ENCODE measurements around the gene POU3F3.

POU3F3 gene

DNA sequence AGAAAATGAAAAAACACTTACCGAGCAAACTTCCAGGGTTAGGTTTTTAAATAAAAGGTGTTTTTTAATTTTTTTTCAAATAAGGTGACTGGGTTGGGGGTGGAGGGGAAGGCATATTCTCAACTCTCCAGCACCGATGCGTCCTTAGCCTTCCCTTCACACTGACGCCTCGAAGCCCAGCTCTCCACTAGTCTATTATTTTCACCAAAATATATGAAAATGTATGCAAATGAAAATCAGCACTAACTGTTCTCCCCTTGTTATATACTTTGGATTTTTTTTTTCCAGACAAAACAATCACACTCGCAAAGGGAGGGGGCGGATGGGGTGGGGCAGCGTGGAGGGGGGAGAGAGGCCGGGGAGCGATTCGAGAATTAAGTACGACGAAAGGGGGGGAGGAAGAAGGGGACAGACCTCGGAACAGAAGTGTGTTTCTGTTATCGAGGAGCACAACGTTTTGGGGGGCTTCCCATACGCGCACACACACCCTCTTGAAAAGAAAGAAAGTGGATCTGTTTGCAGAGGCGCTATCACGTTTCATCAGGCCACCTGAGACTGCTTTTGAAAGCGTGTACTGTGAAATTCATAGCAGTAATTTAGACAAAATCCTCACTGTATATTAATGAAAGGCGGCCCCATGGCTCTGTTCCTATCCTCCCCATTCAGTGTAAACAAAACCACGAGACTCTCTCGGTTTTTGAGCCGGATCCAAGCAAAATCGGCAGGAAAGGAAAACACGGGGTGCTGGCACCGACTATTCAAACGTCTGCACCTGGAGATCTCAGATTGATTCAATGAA, 2.4 kb upstream of the POU3F3 start:
- peaks cover 2% of the 10 kb centered on the region for H3K27me3 ChIP-seq (replicated peaks; ENCODE audit: control insufficient read depth, insufficient read depth, low read length)
- no peak overlapping the region for H3K4me3 ChIP-seq (replicated peaks; ENCODE audit: low read depth, low read length)
- H3K36me3 ChIP-seq (ENCODE audit: control insufficient read depth, insufficient read depth, low read length) = no peaks in the 10 kb centered on the region
- TF ChIP-seq, protein P1, sequence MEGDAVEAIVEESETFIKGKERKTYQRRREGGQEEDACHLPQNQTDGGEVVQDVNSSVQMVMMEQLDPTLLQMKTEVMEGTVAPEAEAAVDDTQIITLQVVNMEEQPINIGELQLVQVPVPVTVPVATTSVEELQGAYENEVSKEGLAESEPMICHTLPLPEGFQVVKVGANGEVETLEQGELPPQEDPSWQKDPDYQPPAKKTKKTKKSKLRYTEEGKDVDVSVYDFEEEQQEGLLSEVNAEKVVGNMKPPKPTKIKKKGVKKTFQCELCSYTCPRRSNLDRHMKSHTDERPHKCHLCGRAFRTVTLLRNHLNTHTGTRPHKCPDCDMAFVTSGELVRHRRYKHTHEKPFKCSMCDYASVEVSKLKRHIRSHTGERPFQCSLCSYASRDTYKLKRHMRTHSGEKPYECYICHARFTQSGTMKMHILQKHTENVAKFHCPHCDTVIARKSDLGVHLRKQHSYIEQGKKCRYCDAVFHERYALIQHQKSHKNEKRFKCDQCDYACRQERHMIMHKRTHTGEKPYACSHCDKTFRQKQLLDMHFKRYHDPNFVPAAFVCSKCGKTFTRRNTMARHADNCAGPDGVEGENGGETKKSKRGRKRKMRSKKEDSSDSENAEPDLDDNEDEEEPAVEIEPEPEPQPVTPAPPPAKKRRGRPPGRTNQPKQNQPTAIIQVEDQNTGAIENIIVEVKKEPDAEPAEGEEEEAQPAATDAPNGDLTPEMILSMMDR (IDR thresholded peaks at IDR 0.05; ENCODE audit: insufficient read depth, low read length, poor library complexity, severe bottlenecking) = no peak
- no peak for DNase-seq (ENCODE audit: extremely low read depth, insufficient read length)

DNA sequence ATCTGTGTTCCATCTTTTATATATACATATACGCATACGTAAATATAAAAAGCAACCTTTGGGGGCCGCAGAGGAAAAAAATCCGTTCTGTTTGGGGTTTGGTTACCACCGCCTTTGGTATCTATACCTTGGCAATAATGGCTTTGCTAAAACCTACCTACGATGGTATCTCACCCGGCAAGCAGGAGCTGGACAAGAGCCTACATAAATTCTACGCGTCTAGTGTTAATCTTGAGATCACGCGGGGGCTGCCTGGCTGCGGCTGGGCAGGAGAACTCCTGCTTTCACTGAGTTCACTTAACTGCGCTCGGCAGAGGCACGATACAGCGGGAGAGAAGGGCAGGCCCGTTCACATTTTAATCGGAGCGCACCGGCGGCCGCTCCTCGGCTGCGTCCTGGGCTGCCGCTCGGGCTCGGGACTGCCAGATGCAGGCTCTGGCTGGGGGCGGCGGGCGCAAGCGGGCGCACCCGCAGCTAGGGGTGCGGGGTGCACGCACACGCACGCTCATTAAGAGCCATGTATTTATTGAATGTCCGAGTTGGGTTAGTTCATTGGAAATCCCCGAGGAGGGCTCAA, 1.7 kb upstream of the POU3F3 start:
- TF ChIP-seq, protein P1 (IDR thresholded peaks at IDR 0.05; ENCODE audit: insufficient read depth, low read length, poor library complexity, severe bottlenecking) = no peak
- H3K27me3 ChIP-seq (replicated peaks; ENCODE audit: control insufficient read depth, insufficient read depth, low read length) = peaks cover 2% of the 10 kb centered on the region
- no peak for DNase-seq (ENCODE audit: extremely low read depth, insufficient read length)
- no peaks in the 10 kb centered on the region for H3K36me3 ChIP-seq (ENCODE audit: control insufficient read depth, insufficient read depth, low read length)
- H3K4me3 ChIP-seq (replicated peaks; ENCODE audit: low read depth, low read length) = peak overlapping the region; percentile 58

DNA sequence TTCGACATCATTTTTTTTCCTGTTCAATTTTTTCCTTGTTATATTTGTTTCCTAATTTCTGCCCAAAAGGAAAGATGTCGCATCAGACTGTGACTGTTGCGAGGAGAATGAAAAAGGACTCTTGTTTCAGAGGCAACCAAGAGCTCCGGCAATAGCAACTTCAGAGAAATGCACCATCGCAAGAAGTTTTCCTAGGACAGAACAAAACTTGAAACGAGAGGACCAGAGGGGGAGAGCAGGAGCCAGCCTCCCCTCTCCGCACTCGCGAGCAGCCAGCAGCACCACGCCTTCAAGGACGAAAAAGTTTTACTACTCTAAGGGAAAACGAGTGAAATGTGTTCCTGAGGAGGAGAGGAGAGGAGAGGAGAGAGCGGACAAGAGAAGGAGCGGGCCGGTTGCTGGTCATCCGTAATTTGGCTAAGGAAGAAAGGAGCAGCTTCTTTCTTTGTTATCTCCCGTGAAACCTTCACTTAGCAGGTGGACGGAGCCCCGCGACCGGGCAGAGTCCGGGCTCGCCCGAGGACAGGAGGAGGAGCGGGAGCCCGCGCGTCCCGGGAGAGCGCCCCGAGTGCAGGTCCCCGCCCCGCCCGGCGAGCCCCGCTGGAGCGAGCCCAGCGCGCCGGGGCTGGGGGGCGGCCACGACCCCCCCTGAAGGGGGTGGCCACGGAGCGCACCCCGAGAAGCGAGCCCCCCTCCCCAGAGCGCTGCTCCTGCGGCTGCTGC, 744 bp downstream of the POU3F3 start:
- H3K4me3 ChIP-seq (replicated peaks; ENCODE audit: low read depth, low read length) = no peak overlapping the region
- no peaks in the 10 kb centered on the region for H3K36me3 ChIP-seq (ENCODE audit: control insufficient read depth, insufficient read depth, low read length)
- TF ChIP-seq, protein P1 (IDR thresholded peaks at IDR 0.05; ENCODE audit: insufficient read depth, low read length, poor library complexity, severe bottlenecking) = no peak
- DNase-seq (ENCODE audit: extremely low read depth, insufficient read length) = no peak
- peaks cover 2% of the 10 kb centered on the region; the same call in 1 of the 2 replicates for H3K27me3 ChIP-seq (replicated peaks; ENCODE audit: control insufficient read depth, insufficient read depth, low read length)

DNA sequence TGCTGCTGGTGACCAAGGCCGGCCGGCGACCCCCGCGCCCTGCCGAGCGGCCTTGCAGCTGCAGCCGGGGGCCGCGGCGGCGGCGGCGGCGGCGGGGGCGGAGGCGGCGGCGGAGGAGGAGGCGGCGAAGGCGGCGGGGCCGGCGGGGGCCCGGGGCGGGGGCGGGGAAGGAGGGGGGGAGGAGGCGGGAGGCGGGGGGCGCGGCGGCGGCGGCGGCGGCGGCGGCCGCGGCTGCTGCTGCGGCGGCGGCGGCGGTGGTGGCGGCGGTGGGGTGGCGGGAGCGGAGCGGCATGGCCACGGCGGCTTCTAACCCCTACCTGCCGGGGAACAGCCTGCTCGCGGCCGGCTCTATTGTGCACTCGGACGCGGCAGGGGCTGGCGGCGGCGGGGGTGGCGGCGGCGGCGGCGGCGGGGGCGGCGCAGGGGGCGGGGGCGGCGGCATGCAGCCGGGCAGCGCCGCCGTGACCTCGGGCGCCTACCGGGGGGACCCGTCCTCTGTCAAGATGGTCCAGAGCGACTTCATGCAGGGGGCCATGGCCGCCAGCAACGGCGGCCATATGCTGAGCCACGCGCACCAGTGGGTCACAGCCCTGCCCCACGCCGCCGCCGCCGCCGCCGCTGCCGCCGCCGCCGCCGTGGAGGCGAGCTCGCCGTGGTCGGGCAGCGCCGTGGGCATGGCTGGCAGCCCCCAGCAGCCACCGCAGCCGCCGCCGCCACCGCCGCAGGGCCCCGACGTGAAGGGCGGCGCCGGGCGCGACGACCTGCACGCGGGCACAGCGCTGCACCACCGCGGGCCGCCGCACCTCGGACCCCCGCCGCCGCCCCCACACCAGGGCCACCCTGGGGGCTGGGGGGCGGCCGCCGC, 1.5 kb downstream of the POU3F3 start:
- TF ChIP-seq, protein P1 (IDR thresholded peaks at IDR 0.05; ENCODE audit: insufficient read depth, low read length, poor library complexity, severe bottlenecking) = no peak
- peaks cover 2% of the 10 kb centered on the region; the same call in 1 of the 2 replicates for H3K27me3 ChIP-seq (replicated peaks; ENCODE audit: control insufficient read depth, insufficient read depth, low read length)
- H3K4me3 ChIP-seq (replicated peaks; ENCODE audit: low read depth, low read length) = no peak overlapping the region
- DNase-seq (ENCODE audit: extremely low read depth, insufficient read length) = no peak
- H3K36me3 ChIP-seq (ENCODE audit: control insufficient read depth, insufficient read depth, low read length) = no peaks in the 10 kb centered on the region

Measured in GM06990 (cell line).